ENCODE results near the gene ISL1. TPM values are rescaled to one million over a fixed set of nuclear protein-coding genes. Genes with fewer than 3 reads are reported as not detected.

Gene ISL1
- total RNA-seq, 1 donor from 2014 or later = not detected

DNA sequence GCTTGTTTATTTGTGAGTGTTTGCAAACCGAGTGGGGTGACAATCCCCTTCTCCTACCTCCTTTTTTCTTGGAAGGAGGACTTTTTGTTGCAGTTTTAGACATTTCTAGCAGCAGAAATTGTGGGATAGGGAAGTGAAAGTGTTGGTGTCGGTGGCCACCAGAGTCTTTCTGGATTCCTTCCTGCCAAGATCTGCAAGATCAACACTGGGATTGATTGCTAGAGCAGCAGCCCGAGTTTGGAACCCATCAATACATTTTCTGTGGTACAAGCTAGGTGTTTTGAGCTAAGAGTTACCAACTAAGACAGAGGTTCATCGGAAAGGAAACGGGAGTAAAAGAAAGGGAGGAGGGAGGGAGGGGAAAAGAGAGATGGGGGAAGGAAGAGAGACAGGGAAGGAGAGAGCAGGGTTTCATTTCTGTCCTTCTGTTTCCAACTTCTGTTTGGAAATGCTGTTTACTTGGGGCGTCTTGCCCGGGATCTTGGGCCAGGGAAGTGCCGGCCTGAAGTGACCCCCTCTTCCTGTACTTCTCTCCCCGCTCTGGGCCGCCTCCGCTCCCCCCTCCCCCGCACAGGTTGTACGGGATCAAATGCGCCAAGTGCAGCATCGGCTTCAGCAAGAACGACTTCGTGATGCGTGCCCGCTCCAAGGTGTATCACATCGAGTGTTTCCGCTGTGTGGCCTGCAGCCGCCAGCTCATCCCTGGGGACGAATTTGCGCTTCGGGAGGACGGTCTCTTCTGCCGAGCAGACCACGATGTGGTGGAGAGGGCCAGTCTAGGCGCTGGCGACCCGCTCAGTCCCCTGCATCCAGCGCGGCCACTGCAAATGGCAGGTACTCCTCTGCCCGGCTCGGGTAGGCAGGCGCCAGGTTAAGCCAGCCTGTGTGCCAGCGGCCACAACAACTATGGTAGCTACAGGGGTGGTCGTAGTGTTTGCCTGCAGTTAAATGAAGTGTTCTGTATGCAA, 4.0 kb downstream of the ISL1 start:
- intact Hi-C loops (cut with micrococcal nuclease) = loop anchor here (10.0 kb wide), 1 partner anchor 968 kb away; no protein-coding TSS in a partner anchor

DNA sequence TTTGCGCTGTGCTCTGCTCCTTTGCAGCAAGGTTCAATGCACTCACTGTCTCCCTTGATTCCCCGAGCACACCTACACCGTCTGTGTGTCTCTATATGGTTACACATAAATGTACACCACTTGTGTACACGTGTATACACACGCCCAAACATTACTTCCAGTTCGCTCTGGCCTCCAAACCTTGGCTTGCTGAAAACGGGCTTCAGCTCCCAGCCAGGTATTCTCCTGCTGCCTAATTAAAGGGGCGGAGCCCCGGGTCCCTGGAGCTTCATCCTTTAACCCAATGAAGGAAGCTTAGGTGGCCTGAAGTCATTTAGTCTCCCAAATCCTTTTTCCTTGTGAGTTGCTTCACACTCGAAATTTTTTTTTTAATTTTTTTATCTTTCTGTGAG, 4.6 kb downstream of the ISL1 start:
- intact Hi-C loops (cut with micrococcal nuclease) = loop anchor here (10.0 kb wide), 1 partner anchor 967 kb away; no protein-coding TSS in a partner anchor

DNA sequence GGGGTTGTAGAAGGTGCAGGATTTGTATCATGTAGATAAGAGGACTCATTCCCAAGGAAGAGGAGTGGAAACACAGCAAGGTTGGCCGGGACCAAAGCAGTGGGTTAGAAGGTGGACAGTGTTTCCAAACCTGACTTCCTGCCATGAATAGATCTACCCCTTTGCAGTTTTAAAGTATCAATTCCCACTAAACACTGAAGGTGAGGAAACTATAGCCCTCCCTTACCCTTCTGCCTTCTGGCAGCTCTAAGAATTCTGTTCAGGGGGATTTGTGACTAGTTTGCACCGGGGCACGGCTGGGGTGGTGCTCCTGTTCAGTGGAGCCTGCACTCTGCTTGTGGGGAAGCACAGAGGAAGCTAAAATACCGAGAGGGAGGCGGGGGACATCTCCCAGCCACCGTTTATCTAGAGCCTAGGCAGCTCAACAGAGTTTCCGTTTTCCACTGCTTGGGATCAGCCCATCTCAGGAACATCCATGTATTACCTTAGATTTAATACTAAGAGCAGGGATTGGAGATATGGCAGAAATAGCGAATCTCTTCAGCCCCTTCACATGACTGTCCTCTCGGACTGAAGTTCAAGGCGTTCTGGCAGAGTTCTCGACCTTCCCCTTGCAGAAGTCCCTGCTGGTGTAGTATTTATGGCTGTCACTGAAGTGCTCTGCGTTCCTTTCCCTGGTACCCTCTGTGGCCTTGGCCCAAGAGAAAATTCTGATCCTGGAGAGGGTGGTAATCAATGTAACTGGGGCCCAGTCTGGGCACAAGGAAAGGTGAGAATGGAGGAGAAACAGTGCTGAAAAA, 5.4 kb downstream of the ISL1 start:
- intact Hi-C loops (cut with micrococcal nuclease) = loop anchor here (10.0 kb wide), 1 partner anchor 966 kb away; no protein-coding TSS in a partner anchor

DNA sequence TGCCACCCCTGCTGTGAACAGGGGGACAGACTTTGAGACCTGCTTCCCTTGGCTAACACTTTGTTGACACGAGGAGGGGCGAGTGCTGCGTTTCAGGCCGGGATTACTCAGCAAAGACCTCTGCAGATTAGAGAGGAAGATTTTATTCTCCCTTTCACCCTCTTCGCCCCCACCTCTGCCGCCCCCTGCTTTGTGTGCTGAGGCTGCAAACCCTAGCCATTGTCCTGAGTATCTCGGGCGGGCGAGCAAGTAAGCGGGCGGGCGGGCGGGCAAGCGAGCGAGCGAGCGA, 6.0 kb downstream of the ISL1 start:
- intact Hi-C loops (cut with micrococcal nuclease) = loop anchor here (10.0 kb wide), 1 partner anchor 966 kb away; no protein-coding TSS in a partner anchor

DNA sequence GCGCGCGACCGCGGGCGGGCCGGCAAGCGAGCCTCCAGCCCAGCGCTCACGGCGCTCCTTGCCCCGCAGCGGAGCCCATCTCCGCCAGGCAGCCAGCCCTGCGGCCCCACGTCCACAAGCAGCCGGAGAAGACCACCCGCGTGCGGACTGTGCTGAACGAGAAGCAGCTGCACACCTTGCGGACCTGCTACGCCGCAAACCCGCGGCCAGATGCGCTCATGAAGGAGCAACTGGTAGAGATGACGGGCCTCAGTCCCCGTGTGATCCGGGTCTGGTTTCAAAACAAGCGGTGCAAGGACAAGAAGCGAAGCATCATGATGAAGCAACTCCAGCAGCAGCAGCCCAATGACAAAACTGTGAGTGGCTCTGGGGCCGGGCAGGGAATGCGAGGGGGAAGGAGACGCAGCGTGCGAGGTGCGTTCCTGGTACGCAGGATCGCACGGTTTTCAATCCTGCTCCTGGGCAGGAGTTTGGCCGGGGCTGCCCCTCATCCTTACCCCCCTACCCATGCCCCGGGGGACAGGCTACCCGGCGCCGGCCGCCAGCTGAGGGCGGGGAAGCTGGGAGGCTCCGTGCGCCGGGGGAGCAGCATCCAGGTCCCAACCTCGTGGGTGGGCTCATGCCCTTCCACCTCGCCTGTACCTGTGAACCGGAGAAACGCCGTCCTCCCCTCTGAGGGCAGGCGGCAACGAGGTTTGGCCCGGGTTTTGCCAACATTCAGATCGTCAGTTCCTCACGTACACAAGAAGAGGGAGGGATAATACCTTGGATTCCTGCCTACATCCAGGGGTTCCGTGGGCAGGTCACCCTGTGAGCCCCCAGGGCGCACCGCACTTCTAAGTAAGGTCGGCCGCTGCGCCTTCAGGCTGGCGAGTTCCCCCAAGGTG, 6.6 kb downstream of the ISL1 start:
- intact Hi-C loops (cut with micrococcal nuclease) = loop anchor here (10.0 kb wide), 1 partner anchor 965 kb away; no protein-coding TSS in a partner anchor

DNA sequence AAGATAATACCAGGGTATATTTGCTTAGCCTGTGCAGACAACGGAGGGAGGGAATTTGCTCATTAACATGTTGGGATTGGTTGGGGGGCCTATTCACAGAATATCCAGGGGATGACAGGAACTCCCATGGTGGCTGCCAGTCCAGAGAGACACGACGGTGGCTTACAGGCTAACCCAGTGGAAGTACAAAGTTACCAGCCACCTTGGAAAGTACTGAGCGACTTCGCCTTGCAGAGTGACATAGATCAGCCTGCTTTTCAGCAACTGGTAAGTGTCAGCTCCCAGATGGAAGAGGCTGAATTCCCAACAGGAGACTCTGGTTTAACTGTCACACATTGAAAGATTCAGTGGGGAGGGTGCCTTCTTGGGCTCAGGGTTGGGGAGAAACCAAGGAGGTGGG, 7.9 kb downstream of the ISL1 start:
- intact Hi-C loops (cut with micrococcal nuclease) = no loop called here

DNA sequence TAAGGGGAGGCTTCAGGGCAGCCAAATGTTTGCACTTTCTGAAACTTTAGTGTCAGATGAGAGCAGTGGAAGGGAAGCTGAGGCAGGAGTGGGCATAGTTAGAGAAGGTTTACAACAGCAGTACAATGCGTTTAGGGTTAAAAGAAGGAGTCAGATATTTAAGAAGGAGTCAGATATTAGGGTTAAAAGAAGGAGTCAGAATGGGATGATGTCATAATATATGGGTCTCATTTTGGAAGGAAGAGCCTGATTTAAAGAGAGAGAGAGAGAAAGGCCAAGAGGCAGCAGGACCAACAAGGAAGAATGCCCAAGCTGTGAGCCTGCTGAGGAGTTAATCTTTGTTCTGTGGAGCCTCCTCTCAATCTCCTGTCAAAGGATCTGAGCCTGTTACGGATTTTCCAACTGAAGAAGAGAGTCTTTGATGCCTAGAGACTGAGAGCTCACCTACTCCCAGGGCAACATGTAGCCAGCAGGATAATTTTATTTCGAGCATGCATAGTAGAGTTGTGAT, 9.5 kb downstream of the ISL1 start:
- intact Hi-C loops (cut with micrococcal nuclease) = no loop called here

DNA sequence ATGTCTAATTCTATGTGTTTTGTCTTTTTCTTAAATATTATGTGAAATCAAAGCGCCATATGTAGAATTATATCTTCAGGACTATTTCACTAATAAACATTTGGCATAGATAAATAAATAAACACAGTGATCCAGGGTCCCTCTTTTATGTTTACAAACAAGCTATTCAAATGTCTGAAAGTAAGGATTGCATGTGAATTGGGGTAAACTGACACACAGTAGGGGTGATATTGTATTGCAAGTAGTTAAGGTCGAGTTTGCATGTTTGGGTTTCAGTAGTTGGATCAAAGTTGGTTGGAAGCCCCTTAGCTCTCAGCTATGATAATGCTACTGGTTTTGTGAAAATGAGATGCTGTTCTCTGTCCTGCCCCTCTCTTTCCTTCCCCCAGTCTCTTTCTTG, 11.4 kb downstream of the ISL1 start:
- intact Hi-C loops (cut with micrococcal nuclease) = no loop called here

DNA sequence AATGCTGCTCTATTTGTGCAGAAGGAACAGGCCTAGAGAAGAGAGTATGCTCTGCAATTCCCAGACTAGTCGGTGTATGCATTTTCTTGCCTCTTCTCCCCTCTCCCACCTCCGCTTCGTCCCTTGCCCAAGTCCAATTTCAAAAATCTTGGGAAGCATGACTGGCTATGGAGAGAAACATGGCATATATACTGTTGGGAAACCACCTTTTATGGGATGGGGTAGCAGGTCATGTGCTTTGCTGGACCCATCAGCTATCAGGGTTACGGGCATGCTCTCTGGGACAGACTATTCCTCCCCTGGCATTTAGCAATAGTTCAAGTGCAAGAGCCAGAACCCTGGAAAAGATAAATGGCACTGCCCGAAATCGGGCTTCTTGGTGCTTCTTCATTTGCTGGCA, 12.0 kb downstream of the ISL1 start:
- intact Hi-C loops (cut with micrococcal nuclease) = no loop called here

DNA sequence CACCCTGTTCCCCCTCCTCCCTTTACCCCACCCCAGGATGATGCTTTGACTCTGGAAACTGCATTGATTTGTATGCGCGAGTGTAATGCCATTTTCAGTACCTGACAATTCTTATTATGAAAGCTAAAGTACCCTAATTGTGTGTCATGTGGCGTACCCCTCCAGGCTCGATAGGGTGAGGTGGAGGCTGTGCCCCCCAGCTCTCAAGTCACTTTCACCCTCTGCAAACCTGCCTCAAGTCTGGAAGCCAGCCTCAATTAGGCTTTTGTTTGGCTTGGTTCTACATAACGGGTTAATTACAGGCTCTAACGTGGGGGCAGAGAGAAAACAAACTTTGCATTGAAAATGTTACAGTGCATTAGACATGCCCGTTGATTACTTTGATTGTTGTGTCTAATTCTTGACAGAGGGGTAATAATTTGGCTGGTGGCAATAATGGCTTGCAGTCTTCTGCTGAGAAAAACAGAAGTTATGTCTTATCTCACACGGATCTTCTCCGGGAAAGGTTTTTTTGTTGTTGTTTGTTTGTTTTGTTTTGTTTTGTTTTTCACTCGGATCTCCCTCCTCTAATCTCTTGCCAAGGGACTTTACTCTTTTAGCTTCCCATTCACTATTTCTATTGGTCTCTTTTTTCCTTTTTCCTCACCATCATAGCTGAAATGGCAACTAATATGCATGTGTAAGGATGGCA, 12.6 kb downstream of the ISL1 start:
- intact Hi-C loops (cut with micrococcal nuclease) = no loop called here

DNA sequence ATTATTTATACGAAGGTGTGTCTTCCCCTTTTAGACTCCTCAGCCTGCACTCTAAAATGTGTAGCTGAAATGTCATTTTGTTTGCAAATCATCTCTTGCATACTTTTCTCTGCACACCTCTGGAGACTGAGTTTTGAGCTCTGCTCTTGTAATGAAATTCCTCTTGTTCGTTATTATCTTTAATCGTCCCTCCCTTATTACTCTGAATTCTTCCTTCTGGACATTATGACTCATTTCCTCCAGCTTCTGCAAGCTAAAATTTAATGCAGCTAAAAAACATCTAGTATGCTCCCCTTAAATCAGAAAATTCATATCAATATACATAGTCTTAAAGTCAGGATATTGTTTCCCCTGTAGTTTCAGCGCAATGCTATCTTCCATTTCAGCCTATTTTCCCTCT, 13.5 kb downstream of the ISL1 start:
- intact Hi-C loops (cut with micrococcal nuclease) = no loop called here

DNA sequence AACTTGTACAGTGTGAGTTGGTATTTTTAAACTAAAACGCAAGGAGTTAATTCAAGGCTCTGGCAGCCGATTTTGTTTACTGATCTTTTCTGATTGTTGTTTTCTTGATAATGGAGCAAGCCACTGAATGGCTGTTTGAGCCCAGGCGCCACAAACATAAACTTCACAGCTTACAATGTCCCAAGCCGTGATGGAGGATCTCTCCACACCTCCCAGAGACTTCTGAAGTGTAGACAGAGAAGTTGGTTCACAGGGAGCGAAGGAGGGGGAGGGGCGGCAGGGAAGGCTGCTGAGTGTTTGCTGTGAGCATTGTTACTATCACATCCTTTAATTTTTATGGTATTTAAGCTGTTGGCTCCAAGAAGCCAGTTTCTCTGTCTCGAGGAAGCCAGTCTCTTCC, 14.7 kb downstream of the ISL1 start:
- intact Hi-C loops (cut with micrococcal nuclease) = loop anchor here (2.0 kb wide), 1 partner anchor 17 kb away; no protein-coding TSS in a partner anchor

DNA sequence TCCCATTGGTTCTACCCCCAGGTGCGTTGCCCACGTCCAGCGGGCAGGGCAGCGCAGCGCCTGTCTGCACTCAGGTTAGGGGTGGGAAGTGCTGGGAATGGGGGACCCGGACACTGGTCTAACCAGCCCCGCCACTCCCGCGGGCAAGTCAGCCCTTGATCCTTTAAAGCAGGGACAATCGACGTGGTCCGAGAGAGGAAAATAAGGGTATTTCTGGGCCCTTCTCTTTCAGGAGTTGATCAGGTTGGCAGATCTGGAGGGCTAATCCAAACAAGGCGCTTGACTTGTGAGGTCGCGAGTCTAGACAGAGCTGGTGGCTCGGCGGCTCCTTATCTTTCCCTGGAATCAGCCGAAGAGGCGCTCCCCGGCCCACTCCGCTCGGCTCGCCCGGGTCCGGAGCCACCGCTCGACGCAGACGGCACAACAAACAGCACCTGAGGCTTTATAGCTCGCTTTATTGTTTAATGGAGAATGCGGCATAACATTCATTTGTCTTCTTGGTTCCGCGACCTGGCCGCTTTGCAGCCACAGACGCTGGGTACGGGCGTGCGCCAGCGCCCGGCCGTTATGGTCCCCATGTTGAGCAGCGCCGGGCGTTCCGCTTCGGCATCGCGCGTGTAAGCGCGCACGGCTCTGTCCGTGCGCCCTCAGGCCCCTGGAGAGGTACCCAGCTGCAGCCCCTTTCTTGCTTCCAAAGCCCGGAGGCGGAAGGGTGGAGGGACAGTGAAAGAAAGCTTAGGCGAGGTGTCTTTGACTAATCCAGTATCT, 15.8 kb downstream of the ISL1 start:
- intact Hi-C loops (cut with micrococcal nuclease) = loop anchor here (2.0 kb wide), 1 partner anchor 18 kb away; no protein-coding TSS in a partner anchor

DNA sequence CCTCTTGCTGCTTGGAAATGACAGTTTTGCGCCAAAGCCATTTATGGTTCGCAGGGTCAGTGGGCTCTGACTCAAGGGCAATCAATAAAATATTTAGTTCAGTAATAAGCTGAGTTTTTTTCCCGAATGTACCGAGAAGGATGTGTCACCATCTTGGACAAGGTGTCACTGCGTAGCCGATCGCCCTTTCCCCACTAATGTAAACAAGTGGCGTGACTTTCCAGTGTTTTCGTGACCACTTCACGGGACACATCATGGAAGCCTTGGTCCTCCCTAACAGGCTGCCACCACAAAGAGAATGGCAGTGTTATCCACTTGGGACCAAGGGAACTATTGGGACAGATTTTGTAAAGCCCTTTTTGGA, 16.4 kb downstream of the ISL1 start:
- intact Hi-C loops (cut with micrococcal nuclease) = loop anchor here (2.0 kb wide), 1 partner anchor 19 kb away; no protein-coding TSS in a partner anchor

DNA sequence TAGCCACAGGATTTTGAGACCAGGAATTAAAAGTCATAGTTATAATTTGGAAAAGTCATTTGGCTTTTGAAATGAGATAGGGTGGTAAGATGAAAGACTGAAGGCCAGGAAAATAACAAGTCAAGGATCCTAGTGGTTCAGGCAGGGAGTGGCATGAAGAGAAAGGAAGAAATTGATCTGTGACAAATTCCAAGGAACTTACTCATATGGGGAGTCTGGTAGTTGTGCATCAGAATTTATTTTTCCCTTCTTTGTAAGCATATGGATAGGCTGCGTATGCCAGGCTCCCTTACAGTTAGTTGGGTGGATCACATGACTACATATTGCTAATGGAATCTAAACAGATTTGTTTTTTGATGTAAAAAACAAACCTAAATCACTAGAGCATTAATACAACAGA, 21.0 kb downstream of the ISL1 start:
- intact Hi-C loops (cut with micrococcal nuclease) = no loop called here

DNA sequence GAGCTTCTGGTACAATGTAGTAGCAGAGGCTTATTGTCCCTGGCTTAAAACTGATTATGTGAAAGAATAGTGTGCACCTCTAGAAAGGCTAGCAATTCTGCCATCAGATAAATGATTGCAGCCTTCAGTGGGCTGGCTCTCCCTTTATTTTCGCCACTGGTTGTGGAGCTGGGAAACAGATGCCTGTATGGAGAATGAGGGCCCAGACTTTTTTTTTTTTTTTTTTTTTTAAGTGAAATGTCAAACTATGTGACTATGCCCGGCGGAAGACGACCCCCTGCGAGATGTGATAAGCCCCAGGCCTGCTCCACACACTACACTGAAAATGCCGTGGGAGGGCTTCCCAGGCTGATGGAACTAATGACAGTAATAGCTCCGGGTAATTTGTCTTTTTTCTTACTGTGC, 28.7 kb downstream of the ISL1 start:
- intact Hi-C loops (cut with micrococcal nuclease) = no loop called here

DNA sequence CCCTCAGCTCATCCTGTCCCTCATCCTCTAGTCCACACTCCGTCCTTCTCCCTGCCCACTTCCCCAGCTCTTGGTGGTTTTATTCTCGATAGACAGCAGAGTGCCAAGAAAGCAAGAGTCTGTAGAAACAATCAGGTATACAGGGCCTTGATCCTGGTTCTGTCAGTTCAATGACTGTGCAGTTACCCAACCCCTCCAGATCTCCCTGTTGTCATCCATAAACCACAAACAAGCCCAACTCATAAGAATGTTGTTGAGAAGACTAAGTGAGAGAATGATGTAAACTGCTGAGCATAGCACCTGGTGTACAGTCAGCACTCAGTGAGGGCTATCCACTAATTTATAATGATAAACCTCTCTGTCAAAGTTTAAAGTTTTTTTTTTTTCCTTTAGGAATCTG, 31.3 kb downstream of the ISL1 start:
- intact Hi-C loops (cut with micrococcal nuclease) = no loop called here

DNA sequence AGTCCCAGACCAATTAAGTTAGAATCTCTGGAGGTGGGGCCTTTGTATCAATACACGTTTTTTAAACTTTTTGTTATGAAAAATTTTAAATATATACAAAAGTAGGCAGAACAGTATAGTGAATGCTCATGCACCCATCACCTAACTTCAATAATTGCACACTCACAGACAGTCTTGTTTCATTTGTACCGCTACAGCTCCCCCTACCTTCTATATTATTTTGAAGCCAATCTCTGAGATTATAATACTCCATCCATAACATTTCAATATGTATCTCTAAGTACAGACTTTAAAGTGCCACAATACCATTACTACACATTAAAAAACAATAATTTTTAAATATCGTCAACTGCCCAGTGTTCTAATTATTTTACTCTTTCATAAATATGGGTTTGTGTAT, 32.9 kb downstream of the ISL1 start:
- intact Hi-C loops (cut with micrococcal nuclease) = no loop called here

DNA sequence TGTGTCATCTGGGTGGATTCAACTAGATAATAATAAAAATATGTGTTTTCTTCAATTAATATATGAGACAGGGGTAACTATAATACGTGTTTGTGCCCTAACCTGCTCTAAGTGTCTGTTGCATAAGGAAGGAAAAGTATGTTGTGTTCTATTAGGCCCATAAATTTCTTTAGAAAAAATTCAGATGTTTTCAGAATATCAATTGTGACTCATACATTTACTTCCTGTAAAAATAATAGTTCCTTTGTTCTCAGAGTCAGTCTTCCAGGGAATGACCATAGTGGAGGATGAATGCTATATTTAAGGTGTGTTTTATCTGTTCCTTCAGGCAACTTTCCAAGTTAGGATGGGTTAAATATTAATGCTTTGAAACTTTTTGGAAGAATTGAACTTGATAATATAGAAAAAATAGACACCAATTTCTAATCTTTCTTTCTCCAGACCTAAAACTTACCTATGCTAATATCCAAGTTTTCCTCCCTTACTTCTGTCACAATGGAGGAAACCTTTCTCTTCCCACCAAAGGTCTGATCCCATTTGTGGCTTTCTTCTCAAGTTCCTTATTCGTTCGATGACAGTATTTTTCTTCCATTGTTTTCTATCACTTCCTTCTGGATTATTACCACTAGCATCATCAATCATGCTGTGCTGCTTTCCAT, 49.9 kb downstream of the ISL1 start:
- intact Hi-C loops (cut with micrococcal nuclease) = no loop called here
